MM.1S (cell line): Measurements from ENCODE around the gene VPS13A.

Experiments
- DNase-seq: peaks from one replicate; pipeline ENCODE4 v3.0.0-alpha.2; 2015
- H2AFZ ChIP-seq: fragments of 300-600 bp; sonication (generic); 2 replicates; pipeline ENCODE4 v1.6.0; 2016; ENCODE audit warnings: antibody characterized with exemption, low read length
- H3F3A ChIP-seq: fragments of 300-600 bp; sonication (generic); 2 replicates; pipeline ENCODE4 v1.6.1; 2016; ENCODE audit warnings: mild to moderate bottlenecking, antibody characterized with exemption, low read length, moderate library complexity, mixed read lengths; ENCODE audit not compliant: insufficient read depth
- H3K27ac ChIP-seq: fragments of 300-600 bp; sonication (generic); 2 replicates; pipeline ENCODE4 v1.5.1; 2016; ENCODE audit warnings: mild to moderate bottlenecking, low read length
- H3K27me3 ChIP-seq: fragments of 300-600 bp; sonication (generic); replicated peaks from 2 replicates; pipeline ENCODE4 v1.6.0; 2016; ENCODE audit warnings: low read length; ENCODE audit not compliant: insufficient read depth
- H3K36me3 ChIP-seq: fragments of 300-600 bp; sonication (generic); replicated peaks from 2 replicates; pipeline ENCODE4 v1.6.1; 2016; ENCODE audit warnings: mild to moderate bottlenecking, low read length, mixed read lengths; ENCODE audit not compliant: insufficient read depth
- H3K4me1 ChIP-seq: fragments of 300-600 bp; sonication (generic); 2 replicates; pipeline ENCODE4 v1.6.1; 2016; ENCODE audit warnings: low read length, mixed read lengths
- H3K4me2 ChIP-seq: fragments of 300-600 bp; sonication (generic); 2 replicates; pipeline ENCODE4 v1.6.0; 2016; ENCODE audit warnings: low read depth, low read length
- H3K4me3 ChIP-seq: fragments of 300-600 bp; sonication (generic); 2 replicates; pipeline ENCODE4 v1.5.1; 2016; ENCODE audit warnings: low read length, mixed read lengths
- H3K79me2 ChIP-seq: fragments of 300-600 bp; sonication (generic); 2 replicates; pipeline ENCODE4 v1.6.1; 2016; ENCODE audit warnings: mixed run types, low read length, mixed read lengths
- H3K9ac ChIP-seq: fragments of 300-600 bp; sonication (generic); 2 replicates; pipeline ENCODE4 v1.6.1; 2016; ENCODE audit warnings: low read length, mixed read lengths
- H3K9me2 ChIP-seq: fragments of 300-600 bp; sonication (generic); replicated peaks from 2 replicates; pipeline ENCODE4 v1.6.1; 2016; ENCODE audit warnings: mild to moderate bottlenecking, low read length, mixed read lengths; ENCODE audit not compliant: insufficient read depth
- H3K9me3 ChIP-seq: fragments of 300-600 bp; sonication (generic); replicated peaks from 2 replicates; pipeline ENCODE4 v1.6.1; 2016; ENCODE audit warnings: mild to moderate bottlenecking, low read length, mixed read lengths; ENCODE audit not compliant: insufficient read depth
- H4K20me1 ChIP-seq: fragments of 300-600 bp; sonication (generic); 2 replicates; pipeline ENCODE4 v1.6.1; 2016; ENCODE audit warnings: mild to moderate bottlenecking, low read length, moderate library complexity, mixed read lengths; ENCODE audit not compliant: insufficient read depth
- CTCF ChIP-seq: fragments of 300-600 bp; sonication (generic); IDR thresholded peaks from 2 replicates; pipeline ENCODE4 v1.5.1; 2016; ENCODE audit warnings: antibody characterized with exemption, low read length, mixed read lengths
- EZH2 ChIP-seq: fragments of 300-600 bp; sonication (generic); optimal IDR thresholded peaks from 2 replicates; pipeline ENCODE3; 2017; ENCODE audit warnings: low read depth, mild to moderate bottlenecking, antibody characterized with exemption, low read length, mixed read lengths
- EZH2phosphoT487 ChIP-seq: fragments of 300-600 bp; sonication (generic); IDR thresholded peaks from 2 replicates; pipeline ENCODE4 v1.6.1; 2018; ENCODE audit warnings: antibody characterized with exemption, low read length

The VPS13A gene

GRCh38 chr9:77133011-77133410 is 44.3 kb upstream of the VPS13A start:
- Histone ChIP-seq H3K79me2 (no peaks in the 10 kb centered on the region), H3K4me2 (no peak overlapping the region), H3F3A (no peaks in the 10 kb centered on the region), H3K27ac (no peak overlapping the region), H3K4me3 (no peak overlapping the region), H2AFZ (no peak overlapping the region), H3K9me3 (no peaks in the 10 kb centered on the region), H4K20me1 (no peaks in the 10 kb centered on the region), H3K36me3 (no peaks in the 10 kb centered on the region), H3K9ac (no peak overlapping the region), H3K27me3 (no peaks in the 10 kb centered on the region), H3K9me2 (no peaks in the 10 kb centered on the region), H3K4me1 (no peaks in the 10 kb centered on the region)
- TF ChIP-seq CTCF = no peak
- no peak for TF ChIP-seq EZH2phosphoT487
- TF ChIP-seq EZH2 = no peak
- DNase-seq = no peak

GRCh38 chr9:77142366-77142765 is 35.0 kb upstream of the VPS13A start:
- Histone ChIP-seq H3K9me3 (no peaks in the 10 kb centered on the region), H3F3A (no peaks in the 10 kb centered on the region), H3K4me3 (no peak overlapping the region), H3K4me1 (no peaks in the 10 kb centered on the region), H3K4me2 (no peak overlapping the region), H2AFZ (no peak overlapping the region), H3K27me3 (no peaks in the 10 kb centered on the region), H3K79me2 (no peaks in the 10 kb centered on the region), H3K27ac (no peak overlapping the region), H3K9me2 (no peaks in the 10 kb centered on the region), H3K36me3 (no peaks in the 10 kb centered on the region), H3K9ac (no peak overlapping the region), H4K20me1 (no peaks in the 10 kb centered on the region)
- no peak for DNase-seq
- TF ChIP-seq EZH2phosphoT487 = no peak
- TF ChIP-seq EZH2 = no peak
- TF ChIP-seq CTCF = no peak

- TF ChIP-seq EZH2phosphoT487 (no peak), EZH2 (no peak), CTCF (no peak)
Observed at GRCh38 chr9:77149879-77150278, 27.5 kb upstream of the VPS13A start.

More at GRCh38 chr9:77149879-77150278, 27.5 kb upstream of the VPS13A start:
- H3K27ac ChIP-seq = no peak overlapping the region
- no peak overlapping the region for H3K4me3 ChIP-seq
- H3K9ac ChIP-seq = no peak overlapping the region
- no peaks in the 10 kb centered on the region for H3K9me3 ChIP-seq
- H2AFZ ChIP-seq = no peak overlapping the region
- no peaks in the 10 kb centered on the region for H3K36me3 ChIP-seq
- H3F3A ChIP-seq = no peaks in the 10 kb centered on the region
- no peak for DNase-seq
- H3K4me1 ChIP-seq = no peaks in the 10 kb centered on the region
- H3K27me3 ChIP-seq = no peaks in the 10 kb centered on the region
- H3K79me2 ChIP-seq = no peaks in the 10 kb centered on the region
- no peak overlapping the region for H3K4me2 ChIP-seq
- H3K9me2 ChIP-seq = no peaks in the 10 kb centered on the region
- H4K20me1 ChIP-seq = no peaks in the 10 kb centered on the region
